HG03575 (cell line): Measurements from ENCODE around the gene TEX44.

Experiments used
- ATAC-seq: cut with Tn5 transposase; IDR thresholded peaks from one replicate; pipeline ENCODE4 v1.9.1; 2021; ENCODE audit not compliant: unreplicated experiment, insufficient number of reproducible peaks, low FRiP score; ENCODE audit errors: extremely low read depth

The TEX44 gene

GRCh38 chr2:231621051-231621879 is 28.6 kb downstream of the TEX44 start:
- no peak for ATAC-seq

- ATAC-seq, result no peak
Observed at GRCh38 chr2:231622963-231623362, 30.3 kb downstream of the TEX44 start.

- no peak for ATAC-seq
Observed at GRCh38 chr2:231626449-231626848, 33.8 kb downstream of the TEX44 start.

GRCh38 chr2:231627384-231628120 is 34.9 kb downstream of the TEX44 start:
- no peak for ATAC-seq

GRCh38 chr2:231632559-231633142 is 40.0 kb downstream of the TEX44 start:
- no peak for ATAC-seq

GRCh38 chr2:231633241-231633976 is 40.7 kb downstream of the TEX44 start:
- ATAC-seq, result no peak

- ATAC-seq, result no peak
Observed at GRCh38 chr2:231634412-231634811, 41.7 kb downstream of the TEX44 start.

GRCh38 chr2:231634951-231635875 is 42.5 kb downstream of the TEX44 start:
- ATAC-seq, result no peak

GRCh38 chr2:231640241-231640640 is 47.6 kb downstream of the TEX44 start:
- no peak for ATAC-seq

GRCh38 chr2:231640641-231641111 is 48.0 kb downstream of the TEX44 start:
- ATAC-seq, result no peak

GRCh38 chr2:231642631-231643494 is 50.2 kb downstream of the TEX44 start:
- no peak for ATAC-seq

- ATAC-seq, result no peak
Observed at GRCh38 chr2:231643495-231643888, 50.8 kb downstream of the TEX44 start.
